GM15510 (cell line): ENCODE results near the gene ANAPC7.
A peak's percentile ranks its signal among the peaks of the same experiment; 100 is the strongest.

ENCODE experiments used
- POLR2A ChIP-seq: IDR thresholded peaks from 3 replicates; pipeline ENCODE4 v1.6.1; 2011; ENCODE audit warnings: borderline replicate concordance; ENCODE audit not compliant: insufficient read length; ENCODE audit errors: extremely low read depth

Gene ANAPC7, protein sequence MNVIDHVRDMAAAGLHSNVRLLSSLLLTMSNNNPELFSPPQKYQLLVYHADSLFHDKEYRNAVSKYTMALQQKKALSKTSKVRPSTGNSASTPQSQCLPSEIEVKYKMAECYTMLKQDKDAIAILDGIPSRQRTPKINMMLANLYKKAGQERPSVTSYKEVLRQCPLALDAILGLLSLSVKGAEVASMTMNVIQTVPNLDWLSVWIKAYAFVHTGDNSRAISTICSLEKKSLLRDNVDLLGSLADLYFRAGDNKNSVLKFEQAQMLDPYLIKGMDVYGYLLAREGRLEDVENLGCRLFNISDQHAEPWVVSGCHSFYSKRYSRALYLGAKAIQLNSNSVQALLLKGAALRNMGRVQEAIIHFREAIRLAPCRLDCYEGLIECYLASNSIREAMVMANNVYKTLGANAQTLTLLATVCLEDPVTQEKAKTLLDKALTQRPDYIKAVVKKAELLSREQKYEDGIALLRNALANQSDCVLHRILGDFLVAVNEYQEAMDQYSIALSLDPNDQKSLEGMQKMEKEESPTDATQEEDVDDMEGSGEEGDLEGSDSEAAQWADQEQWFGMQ

DNA sequence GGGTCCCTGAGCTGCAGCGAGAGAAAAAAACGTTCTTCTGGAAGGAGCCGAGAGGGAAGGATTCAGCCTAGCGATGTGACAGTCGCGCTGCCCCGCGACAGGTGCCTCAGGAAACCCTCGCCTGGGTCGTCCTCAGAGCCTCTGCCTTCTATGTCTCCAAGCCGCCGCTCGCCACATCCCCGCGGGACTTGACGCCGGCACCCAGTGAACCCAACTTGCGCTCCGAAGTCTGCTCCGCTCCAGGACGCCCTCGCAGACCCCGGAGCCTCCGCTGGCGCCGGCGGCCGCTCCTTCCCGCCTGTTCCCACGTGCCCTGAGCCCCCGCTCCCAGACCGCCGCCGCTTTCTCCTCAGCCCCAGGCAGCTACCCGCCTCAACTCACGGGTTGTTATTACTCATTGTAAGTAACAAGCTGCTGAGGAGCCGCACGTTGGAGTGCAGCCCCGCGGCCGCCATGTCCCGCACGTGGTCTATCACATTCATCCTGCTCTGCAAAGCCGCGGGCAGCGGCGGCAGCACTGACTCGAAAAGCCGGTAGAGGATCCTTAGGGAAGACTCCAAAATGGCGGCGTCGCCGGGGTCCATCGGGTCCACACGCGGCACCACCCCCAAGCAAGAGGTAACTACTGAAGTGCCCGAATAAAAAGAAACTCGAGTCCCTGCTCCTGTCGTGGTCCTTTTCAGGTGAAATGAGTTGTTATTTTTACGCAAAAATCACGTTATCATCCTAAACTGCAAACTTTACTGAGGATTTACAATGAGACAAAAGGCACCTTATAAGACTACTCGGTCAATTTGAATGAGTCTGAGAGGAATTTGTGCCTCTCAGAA lies at the start of gene ANAPC7:
ANAPC7 (minus strand) TSS at position 563 of the 830 bp plus-strand sequence; CDS start at position 482, 81 bp downstream.
- TF ChIP-seq POLR2A = peak; percentile 78

DNA sequence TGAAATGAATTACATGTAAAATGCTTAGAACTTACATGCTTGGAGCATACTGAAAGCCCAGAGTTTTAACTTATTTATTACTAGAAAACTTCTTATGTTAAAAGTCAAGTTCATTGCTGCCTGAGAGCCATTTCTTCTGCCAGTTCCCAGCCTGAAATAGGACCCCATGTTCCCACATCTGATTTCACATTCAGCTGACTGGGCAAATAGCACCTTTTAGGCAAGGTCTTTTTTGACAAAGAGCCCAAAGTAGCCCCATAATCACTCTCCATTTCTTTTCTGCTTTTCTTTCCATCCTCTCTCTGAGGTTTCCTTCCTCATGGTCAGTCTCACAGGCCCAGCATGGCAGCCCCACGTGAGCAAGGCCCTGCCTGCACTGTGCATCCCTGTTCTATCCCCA lies 47.8 kb upstream of the ANAPC7 start:
- no peak for TF ChIP-seq POLR2A

DNA sequence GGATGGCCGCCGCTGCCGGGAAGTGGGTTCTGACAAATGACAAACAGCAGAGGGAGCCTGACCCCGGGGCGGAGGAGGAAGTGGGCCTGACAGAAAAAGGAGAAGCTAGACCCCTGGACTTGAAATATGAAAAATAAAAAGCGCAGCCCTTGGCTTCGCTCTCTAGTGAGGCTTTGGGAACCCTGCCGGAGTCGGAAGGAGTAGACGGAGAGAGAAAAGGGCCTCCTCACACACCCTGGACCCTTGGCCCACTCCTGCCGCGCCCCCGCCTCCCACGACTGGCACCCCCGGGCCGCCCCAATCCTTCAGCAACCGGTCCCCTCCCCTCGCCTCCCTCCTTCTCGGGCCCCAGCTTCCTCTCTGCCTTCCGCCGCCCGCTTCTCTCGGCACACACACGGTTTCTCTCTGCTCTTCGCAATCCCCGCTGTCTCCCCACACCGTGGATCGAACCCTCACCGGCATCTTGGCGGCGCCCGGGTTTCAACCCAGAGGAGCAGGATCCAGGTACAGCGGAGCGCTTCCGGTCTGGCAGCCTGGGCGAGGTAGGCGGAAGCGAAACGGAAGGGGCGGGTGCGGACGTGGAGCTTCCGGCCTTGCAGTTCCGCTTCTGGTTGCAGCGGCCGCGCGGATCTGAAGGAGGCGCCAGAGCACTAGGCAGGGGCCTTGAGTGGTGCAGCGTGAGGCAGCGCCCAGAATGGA lies 46.4 kb upstream of the ANAPC7 start, which contains the start of gene ARPC3:
ARPC3 (minus strand) TSS at position 539 of the 699 bp plus-strand sequence; CDS start at position 462, 77 bp downstream.
- TF ChIP-seq POLR2A = peak; percentile 79

DNA sequence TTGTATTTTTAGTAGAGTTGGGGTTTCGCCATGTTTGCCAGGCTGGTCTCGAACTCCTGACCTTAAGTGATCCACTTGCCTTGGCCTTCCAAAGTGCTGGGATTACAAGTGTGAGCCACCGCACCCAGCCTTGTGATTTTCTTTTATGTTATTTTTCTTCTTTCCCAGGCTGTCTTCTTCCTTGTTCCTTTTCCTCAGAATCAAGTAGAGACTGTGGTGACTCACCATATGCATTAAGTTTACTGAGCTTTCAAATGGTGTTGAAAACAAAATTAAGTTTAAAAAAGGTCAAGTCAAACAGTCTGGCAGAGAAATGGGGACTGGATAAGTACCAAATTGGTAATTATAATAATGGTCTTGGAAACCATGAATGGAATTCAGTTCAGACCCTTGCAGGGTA lies 40.9 kb upstream of the ANAPC7 start:
- no peak for TF ChIP-seq POLR2A

DNA sequence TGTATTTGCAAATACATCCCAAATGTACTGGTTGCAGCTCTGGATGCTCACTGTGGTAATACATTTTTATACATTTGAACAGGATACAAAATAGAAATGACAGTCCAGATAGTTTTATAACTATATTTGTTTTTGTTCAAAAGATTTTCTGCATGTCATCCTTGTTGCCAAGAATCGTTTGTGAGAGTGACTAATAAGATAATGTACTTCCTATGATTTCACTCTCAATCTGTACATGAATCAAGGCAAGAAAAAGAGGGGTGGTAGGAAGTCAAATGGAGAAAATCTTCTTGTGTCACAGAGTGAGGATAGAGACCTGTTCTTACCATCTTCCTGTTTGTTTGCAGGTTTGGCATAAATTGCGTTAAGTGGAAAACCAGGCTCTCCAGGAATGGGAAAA lies 32.7 kb upstream of the ANAPC7 start:
- TF ChIP-seq POLR2A = no peak

DNA sequence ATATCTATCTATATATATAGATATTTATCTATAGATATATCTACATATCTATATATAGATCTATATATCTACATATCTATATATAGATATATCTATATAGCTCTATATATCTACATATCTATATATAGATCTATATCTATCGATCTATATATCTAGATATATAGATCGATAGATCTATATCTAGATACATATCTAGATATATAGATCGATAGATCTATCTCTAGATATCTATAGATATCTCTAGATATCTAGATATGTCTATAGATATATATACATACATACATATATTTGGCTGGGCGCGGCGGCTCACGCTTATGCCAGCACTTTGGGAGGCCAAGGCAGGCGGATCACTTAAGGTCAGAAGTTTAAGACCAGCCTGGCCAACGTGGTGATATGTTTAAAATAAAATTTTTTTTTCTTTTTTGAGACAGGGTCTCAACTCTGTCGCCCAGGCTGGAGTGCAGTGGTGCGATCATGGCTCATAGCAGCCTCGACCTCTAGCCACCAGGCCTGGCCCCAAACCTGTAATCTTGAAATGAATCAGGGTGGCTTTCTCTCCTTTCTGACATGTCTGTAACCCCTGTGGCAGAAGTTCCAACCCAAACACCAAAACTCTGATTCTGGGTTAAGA lies 28.6 kb upstream of the ANAPC7 start:
- TF ChIP-seq POLR2A = no peak

DNA sequence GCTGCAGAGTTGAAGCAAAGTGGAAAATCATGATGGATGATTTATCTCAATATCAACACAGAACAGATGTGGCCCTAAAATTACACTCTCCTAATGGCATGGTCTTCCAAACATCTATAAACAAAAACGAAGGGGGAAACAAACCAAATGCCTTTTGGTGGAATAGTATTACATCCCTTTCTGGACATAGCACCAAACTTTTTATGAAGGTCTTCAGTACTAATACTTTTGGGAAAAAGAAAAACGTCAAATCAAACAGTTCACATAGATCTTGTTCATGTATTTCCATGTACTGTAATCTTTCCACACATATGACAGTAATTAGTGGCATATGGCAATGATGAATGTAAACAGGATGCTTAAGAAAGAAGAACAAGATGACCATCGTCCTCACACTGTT lies 22.9 kb upstream of the ANAPC7 start:
- no peak for TF ChIP-seq POLR2A

DNA sequence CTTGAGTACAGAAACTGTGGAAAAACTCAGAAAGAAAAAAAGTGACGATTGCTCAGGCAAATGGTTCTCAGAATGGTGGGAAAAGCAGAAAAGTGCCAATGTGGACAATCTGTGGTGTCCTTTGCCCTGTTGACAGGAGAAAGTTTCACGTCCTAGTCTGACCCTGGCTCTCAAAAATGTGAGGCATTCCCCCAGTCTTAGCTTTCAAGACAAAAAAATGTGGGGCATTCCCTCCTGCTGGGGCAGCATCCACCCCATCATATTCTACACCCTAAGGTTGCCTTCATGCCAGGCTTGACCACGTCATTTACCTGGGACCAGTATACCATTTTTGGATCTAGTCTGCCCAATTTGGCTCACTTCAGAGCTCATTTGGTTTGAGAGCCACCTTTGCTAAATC lies 20.7 kb upstream of the ANAPC7 start:
- no peak for TF ChIP-seq POLR2A

DNA sequence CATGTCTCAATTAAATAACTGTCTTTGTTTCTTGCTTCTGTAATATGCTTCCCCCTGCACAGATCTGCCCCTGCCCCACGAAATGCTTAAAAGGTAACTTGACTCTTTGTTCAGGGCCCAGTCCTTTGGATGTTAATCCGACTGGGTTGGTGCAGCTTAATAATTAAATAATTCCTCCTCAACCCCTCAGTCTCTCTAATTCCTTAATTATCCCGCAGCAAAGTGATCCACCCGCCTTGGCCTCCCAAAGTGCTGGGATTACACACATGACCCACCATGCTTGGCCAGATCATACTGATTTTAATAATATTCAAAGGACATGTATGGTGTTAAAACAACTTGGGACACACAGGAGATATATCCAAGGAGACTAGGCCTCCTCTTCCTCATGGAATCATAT lies 18.2 kb upstream of the ANAPC7 start:
- TF ChIP-seq POLR2A = no peak

DNA sequence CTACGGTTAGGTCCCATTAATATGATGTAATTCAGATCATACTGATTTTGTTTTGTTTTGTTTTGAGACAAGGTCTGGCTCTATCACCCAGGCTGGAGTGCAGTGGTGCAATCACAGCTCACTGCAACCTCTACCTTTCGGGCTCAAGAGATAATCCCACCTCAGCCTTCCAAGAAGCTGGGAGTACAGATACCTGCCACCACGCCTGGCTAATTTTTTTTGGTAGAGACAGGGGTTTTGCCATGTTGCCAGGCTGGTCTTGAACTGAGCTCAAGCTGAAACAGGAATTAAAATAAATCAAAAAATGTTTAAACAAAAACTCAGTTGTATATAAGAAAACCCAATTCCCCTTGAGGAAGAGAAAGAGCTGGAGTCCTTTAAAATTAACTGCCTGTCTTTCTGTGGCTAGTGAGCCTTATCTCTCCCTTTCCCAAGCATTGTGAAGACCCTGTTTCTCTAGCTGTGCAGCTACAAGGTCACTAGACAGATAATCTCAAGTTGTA lies 17.7 kb upstream of the ANAPC7 start:
- TF ChIP-seq POLR2A = no peak

DNA sequence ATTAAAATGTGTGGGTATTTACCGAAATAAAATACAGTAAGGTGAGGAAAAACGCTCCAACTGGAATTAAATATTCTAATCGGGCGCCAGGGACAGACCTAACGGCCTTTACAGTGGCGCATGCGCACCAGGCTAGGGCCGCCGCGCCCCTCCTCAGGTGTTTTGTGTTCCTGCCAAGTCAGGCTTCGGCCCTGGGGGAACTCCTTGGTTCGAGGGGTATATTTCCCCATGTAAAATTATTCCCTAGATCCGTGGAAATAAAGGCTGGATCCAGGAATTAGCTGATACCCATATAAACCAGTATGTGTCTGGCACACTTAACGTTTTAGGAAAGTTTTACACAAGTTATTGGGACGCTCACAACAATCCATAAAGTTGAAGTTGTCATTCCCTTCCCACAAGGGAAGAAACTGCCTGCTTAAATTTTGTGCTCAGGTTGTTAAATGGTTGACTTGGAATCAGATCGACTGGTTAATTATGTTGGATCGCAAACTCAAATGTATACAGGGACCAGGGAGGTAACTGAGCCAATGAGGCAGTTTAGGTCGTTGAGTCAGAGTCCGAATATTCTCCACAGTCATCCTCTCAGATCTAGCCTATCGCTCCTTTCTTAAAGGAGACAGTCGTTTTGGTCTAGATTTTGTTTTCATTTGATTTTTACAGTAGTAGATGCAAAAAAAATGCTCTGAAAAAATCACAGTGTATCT lies 621 bp upstream of the ANAPC7 start:
- TF ChIP-seq POLR2A = peak; percentile 44

DNA sequence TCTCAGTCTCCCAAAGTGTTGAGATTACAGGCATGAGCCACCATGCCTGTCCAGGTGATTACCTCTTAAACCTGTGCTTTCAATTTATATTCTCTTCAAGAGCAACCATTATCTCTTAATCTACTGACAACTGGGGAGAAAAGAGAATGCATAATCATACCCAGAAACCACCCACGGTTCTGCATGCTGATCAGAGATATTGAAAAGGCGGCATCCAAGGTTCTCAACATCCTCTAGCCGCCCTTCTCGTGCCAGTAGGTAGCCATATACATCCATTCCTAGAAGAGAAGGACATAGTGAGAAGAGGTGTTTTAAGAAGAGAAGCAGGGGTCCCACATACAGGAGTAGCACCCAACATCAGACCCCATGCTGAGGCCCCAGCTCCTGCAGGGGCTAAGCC lies 20.8 kb downstream of the ANAPC7 start:
- TF ChIP-seq POLR2A = no peak

DNA sequence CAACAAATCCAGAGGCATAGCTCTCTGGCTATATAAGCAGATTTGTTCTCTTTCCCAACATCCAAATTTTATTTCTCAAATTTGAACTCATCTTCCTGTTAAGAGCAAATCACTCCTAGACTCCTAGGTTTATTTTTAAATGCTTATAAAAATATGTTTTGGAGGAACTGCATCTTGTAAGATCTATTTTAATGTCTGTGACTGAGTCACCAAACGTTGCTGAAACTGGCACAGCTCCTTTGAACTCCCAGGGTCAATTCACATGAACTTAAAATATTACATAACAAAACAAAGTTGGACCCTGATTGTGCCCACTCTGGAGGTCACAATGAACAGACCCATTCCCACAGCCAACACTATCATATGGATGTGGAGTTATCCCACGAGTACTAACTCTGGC lies 23.9 kb downstream of the ANAPC7 start:
- TF ChIP-seq POLR2A = no peak
